ENCODE results near the gene PRKAG2.

- no peak for TF ChIP-seq CTCF (IDR thresholded peaks at IDR 0.05)
- TF ChIP-seq POLR2AphosphoS5 (IDR thresholded peaks at IDR 0.05), result no peak
- no peak for TF ChIP-seq EP300 (IDR thresholded peaks at IDR 0.05; ENCODE audit: low read depth)
- no peak for TF ChIP-seq POLR2A (IDR thresholded peaks at IDR 0.05)
Measured at GRCh38 chr7:151796871-151797537, 79.9 kb downstream of the PRKAG2 start.

Measured in transverse colon (tissue), 4 donors.